ENCODE results near the gene FAM219B. TPM values are rescaled to one million over a fixed set of nuclear protein-coding genes. Genes with fewer than 3 reads are reported as not detected.

The FAM219B gene
- total and polyA plus RNA-seq, 2 donors (not counting 1 experiment from before 2014, with no cell fraction given): 80.2 to 109 TPM

GRCh38 chr15:74954515-74954914 is 47.9 kb upstream of the FAM219B start:
- H3K27me3 ChIP-seq (replicated peaks in 1 of 4; ENCODE audit: control extremely low read depth in 1 of 4, control insufficient read depth in 3 of 4, insufficient read depth in 4 of 4, low read length in 3 of 4): peaks cover 0 to 60% (median 28%) of the 10 kb centered on the region in 4 experiments
- peaks cover 38 to 43% of the 10 kb centered on the region in 2 donors for H3K4me1 ChIP-seq (ENCODE audit: control insufficient read depth in 2 of 2, insufficient read depth in 2 of 2, low read length in 2 of 2)
- peaks cover 26% of the 10 kb centered on the region for H4K20me1 ChIP-seq (ENCODE audit: control insufficient read depth, insufficient read depth, low read length, poor library complexity, severe bottlenecking)
- H3K27ac ChIP-seq (ENCODE audit: low read length in 2 of 2): no peak overlapping the region
- no peak overlapping the region for H3K4me2 ChIP-seq (replicated peaks; ENCODE audit: low read depth, low read length, poor library complexity, severe bottlenecking)
- DNase-seq: no peak
- peaks cover 32% of the 10 kb centered on the region for H3K4me1 Mint-ChIP-seq
- no peak overlapping the region for H3K4me3 ChIP-seq (ENCODE audit: control extremely low read depth in 1 of 5, extremely low read depth in 1 of 5, insufficient read depth in 1 of 5, low read depth in 2 of 5, low read length in 4 of 5)
- TF ChIP-seq EZH2 (IDR thresholded peaks at IDR 0.05; ENCODE audit: borderline replicate concordance, insufficient read depth, low read depth, low read length, poor library complexity, severe bottlenecking): no peak
- TF ChIP-seq, protein P1, sequence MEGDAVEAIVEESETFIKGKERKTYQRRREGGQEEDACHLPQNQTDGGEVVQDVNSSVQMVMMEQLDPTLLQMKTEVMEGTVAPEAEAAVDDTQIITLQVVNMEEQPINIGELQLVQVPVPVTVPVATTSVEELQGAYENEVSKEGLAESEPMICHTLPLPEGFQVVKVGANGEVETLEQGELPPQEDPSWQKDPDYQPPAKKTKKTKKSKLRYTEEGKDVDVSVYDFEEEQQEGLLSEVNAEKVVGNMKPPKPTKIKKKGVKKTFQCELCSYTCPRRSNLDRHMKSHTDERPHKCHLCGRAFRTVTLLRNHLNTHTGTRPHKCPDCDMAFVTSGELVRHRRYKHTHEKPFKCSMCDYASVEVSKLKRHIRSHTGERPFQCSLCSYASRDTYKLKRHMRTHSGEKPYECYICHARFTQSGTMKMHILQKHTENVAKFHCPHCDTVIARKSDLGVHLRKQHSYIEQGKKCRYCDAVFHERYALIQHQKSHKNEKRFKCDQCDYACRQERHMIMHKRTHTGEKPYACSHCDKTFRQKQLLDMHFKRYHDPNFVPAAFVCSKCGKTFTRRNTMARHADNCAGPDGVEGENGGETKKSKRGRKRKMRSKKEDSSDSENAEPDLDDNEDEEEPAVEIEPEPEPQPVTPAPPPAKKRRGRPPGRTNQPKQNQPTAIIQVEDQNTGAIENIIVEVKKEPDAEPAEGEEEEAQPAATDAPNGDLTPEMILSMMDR (IDR thresholded peaks at IDR 0.05): no peak
- no peak overlapping the region for H2AFZ ChIP-seq (ENCODE audit: insufficient read depth, low read depth, low read length, poor library complexity, severe bottlenecking)
- ChIA-PET CTCF (interaction anchor here (0.7 to 3.5 kb wide), 8 partner anchors 53 to 319 kb away, joined by 3 to 19 read pairs (median 4); partner anchors contain the start of genes CPLX3 and ULK3), POLR2A (no interaction called here)
- H3K9me3 ChIP-seq (ENCODE audit: control extremely low read depth in 1 of 3, control insufficient read depth in 2 of 3, insufficient read depth in 1 of 3, low read length in 2 of 3): peaks cover 0 to 26% (median 0%) of the 10 kb centered on the region in 3 donors
- H3K4me3 Mint-ChIP-seq: peak overlapping the region; percentile 61
- intact Hi-C loops (cut with micrococcal nuclease): no loop called here
- H3K36me3 ChIP-seq (replicated peaks in 1 of 2; ENCODE audit: control extremely low read depth in 1 of 2, control insufficient read depth in 1 of 2, extremely low read depth in 1 of 2, insufficient read depth in 2 of 2, low read length in 1 of 2): no peaks in the 10 kb centered on the region
- no peak overlapping the region for H3K27ac Mint-ChIP-seq
- H3K27me3 Mint-ChIP-seq: peaks cover 24% of the 10 kb centered on the region
- no peaks in the 10 kb centered on the region for H3K9me3 Mint-ChIP-seq (ENCODE audit: insufficient read depth)
- no peak for ATAC-seq (ENCODE audit: low read depth)
- no peaks in the 10 kb centered on the region for H3K79me2 ChIP-seq (ENCODE audit: control insufficient read depth, insufficient read depth, low read length)
- H3K9ac ChIP-seq (ENCODE audit: low read length): no peak overlapping the region

DNA sequence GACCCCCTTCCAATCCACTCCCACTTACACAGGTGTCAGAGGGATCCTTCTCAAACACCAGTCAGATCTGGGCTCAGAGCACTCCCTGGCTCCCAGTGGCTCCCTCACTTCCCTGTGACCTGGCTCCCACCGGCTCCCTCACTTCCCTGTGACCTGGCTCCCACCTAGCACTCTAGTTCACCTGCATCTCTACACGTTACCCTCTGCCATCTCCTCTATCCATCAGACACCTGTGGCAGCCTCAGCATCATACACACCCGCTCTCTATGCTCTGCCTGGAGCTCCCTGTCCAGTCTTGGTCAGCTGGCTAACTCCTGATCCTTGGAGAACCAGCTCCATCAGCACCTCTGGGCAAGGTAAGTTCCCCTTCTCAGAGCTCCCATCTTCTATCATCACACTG is 44.4 kb upstream of the FAM219B start:
- no peak overlapping the region for H3K9ac ChIP-seq (ENCODE audit: low read length)
- Mint-ChIP-seq H3K9me3 (ENCODE audit: insufficient read depth) (no peaks in the 10 kb centered on the region), H3K27ac (no peak overlapping the region), H3K4me1 (peaks cover 10% of the 10 kb centered on the region), H3K4me3 (no peak overlapping the region), H3K27me3 (peaks cover 7% of the 10 kb centered on the region)
- peaks cover 0 to 5% (median 0%) of the 10 kb centered on the region in 3 donors for H3K9me3 ChIP-seq (ENCODE audit: control extremely low read depth in 1 of 3, control insufficient read depth in 2 of 3, insufficient read depth in 1 of 3, low read length in 2 of 3)
- H3K27ac ChIP-seq (ENCODE audit: low read length in 2 of 2): no peak overlapping the region
- H3K36me3 ChIP-seq (replicated peaks in 1 of 2; ENCODE audit: control extremely low read depth in 1 of 2, control insufficient read depth in 1 of 2, extremely low read depth in 1 of 2, insufficient read depth in 2 of 2, low read length in 1 of 2): no peaks in the 10 kb centered on the region
- no peak overlapping the region for H3K4me2 ChIP-seq (replicated peaks; ENCODE audit: low read depth, low read length, poor library complexity, severe bottlenecking)
- DNase-seq (no peak), ATAC-seq (ENCODE audit: low read depth) (no peak)
- TF ChIP-seq EZH2 (IDR thresholded peaks at IDR 0.05; ENCODE audit: borderline replicate concordance, insufficient read depth, low read depth, low read length, poor library complexity, severe bottlenecking): no peak
- TF ChIP-seq, protein P1 (IDR thresholded peaks at IDR 0.05): no peak
- intact Hi-C loops (cut with micrococcal nuclease): no loop called here
- no peaks in the 10 kb centered on the region for H3K79me2 ChIP-seq (ENCODE audit: control insufficient read depth, insufficient read depth, low read length)
- H4K20me1 ChIP-seq (ENCODE audit: control insufficient read depth, insufficient read depth, low read length, poor library complexity, severe bottlenecking): peaks cover 20% of the 10 kb centered on the region
- H2AFZ ChIP-seq (ENCODE audit: insufficient read depth, low read depth, low read length, poor library complexity, severe bottlenecking): no peak overlapping the region
- 83% methylated on average over 3 of the region's 3 CpGs for WGBS (ENCODE audit: insufficient coverage)
- H3K4me1 ChIP-seq (ENCODE audit: control insufficient read depth in 2 of 2, insufficient read depth in 2 of 2, low read length in 2 of 2): peaks cover 12 to 14% of the 10 kb centered on the region in 2 donors
- no peak overlapping the region for H3K4me3 ChIP-seq (ENCODE audit: control extremely low read depth in 1 of 5, extremely low read depth in 1 of 5, insufficient read depth in 1 of 5, low read depth in 2 of 5, low read length in 4 of 5)
- ChIA-PET CTCF (interaction anchor here (0.5 to 4.1 kb wide), 41 partner anchors 8 to 579 kb away, joined by 3 to 87 read pairs (median 5); partner anchors contain the start of genes CLK3, COX5A and FAM219B), POLR2A (interaction anchor here (0.6 to 1.1 kb wide), 2 partner anchors 12 to 74 kb away, joined by 3 to 6 read pairs; no protein-coding TSS in a partner anchor)
- peaks cover 0 to 29% (median 5%) of the 10 kb centered on the region in 4 experiments for H3K27me3 ChIP-seq (replicated peaks in 1 of 4; ENCODE audit: control extremely low read depth in 1 of 4, control insufficient read depth in 3 of 4, insufficient read depth in 4 of 4, low read length in 3 of 4)

All from B cell (primary cell).